GM21619 (cell line): ENCODE measurements around the gene TMEM204.

ENCODE experiments used
- ATAC-seq: cut with Tn5 transposase; IDR thresholded peaks from one replicate; pipeline ENCODE4 v1.9.1; 2021; ENCODE audit not compliant: unreplicated experiment

TMEM204 gene

GRCh38 chr16:1553946-1554825, 20.7 kb downstream of the TMEM204 start:
- no peak for ATAC-seq

- ATAC-seq = no peak
These were observed 21.5 kb downstream of the TMEM204 start for GRCh38 chr16:1554826-1555445.

GRCh38 chr16:1556254-1556653, 22.8 kb downstream of the TMEM204 start:
- no peak for ATAC-seq

GRCh38 chr16:1557074-1557473, 23.6 kb downstream of the TMEM204 start:
- ATAC-seq = no peak

GRCh38 chr16:1557576-1557975, 24.1 kb downstream of the TMEM204 start:
- ATAC-seq = no peak

GRCh38 chr16:1559446-1559975, 26.0 kb downstream of the TMEM204 start:
- ATAC-seq = no peak

GRCh38 chr16:1560153-1560552, 26.7 kb downstream of the TMEM204 start:
- no peak for ATAC-seq

- ATAC-seq = no peak
These were observed 27.4 kb downstream of the TMEM204 start for GRCh38 chr16:1560866-1561265.

- ATAC-seq = no peak
These were observed 27.8 kb downstream of the TMEM204 start for GRCh38 chr16:1561266-1561665.

- no peak for ATAC-seq
These were observed 28.4 kb downstream of the TMEM204 start for GRCh38 chr16:1561836-1562235.

- no peak for ATAC-seq
These were observed 30.3 kb downstream of the TMEM204 start for GRCh38 chr16:1563786-1564185.

- ATAC-seq = no peak
These were observed 30.9 kb downstream of the TMEM204 start for GRCh38 chr16:1564325-1564724.

GRCh38 chr16:1565083-1565805, 31.8 kb downstream of the TMEM204 start:
- ATAC-seq = no peak

GRCh38 chr16:1567988-1568387, 34.5 kb downstream of the TMEM204 start:
- no peak for ATAC-seq

GRCh38 chr16:1571012-1571671, 37.7 kb downstream of the TMEM204 start:
- no peak for ATAC-seq

GRCh38 chr16:1572673-1573072, 39.2 kb downstream of the TMEM204 start:
- no peak for ATAC-seq

GRCh38 chr16:1573301-1573700, 39.8 kb downstream of the TMEM204 start:
- ATAC-seq = no peak

GRCh38 chr16:1575578-1575977, 42.1 kb downstream of the TMEM204 start:
- ATAC-seq = no peak

GRCh38 chr16:1579214-1579613, 45.7 kb downstream of the TMEM204 start:
- ATAC-seq = no peak

GRCh38 chr16:1580256-1580655, 46.8 kb downstream of the TMEM204 start:
- ATAC-seq = no peak

GRCh38 chr16:1580956-1581355, 47.5 kb downstream of the TMEM204 start:
- ATAC-seq = no peak
